OCI-LY1 (cell line): Measurements from ENCODE around the gene DBX1.

Source experiments
- CTCF ChIP-seq: fragments of 200-600 bp; sonication (generic), shearing (Covaris generic); IDR thresholded peaks from 2 replicates; pipeline ENCODE4 v1.5.1; 2017; ENCODE audit warnings: mild to moderate bottlenecking, antibody characterized with exemption, low read length, moderate library complexity, mixed read lengths
- EZH2 ChIP-seq: fragments of 200-600 bp; sonication (generic), shearing (Covaris generic); IDR thresholded peaks from 2 replicates; pipeline ENCODE4 v1.8.0; 2017; ENCODE audit warnings: borderline replicate concordance, mixed run types, mild to moderate bottlenecking, antibody characterized with exemption, low read length, moderate library complexity, mixed read lengths

DNA sequence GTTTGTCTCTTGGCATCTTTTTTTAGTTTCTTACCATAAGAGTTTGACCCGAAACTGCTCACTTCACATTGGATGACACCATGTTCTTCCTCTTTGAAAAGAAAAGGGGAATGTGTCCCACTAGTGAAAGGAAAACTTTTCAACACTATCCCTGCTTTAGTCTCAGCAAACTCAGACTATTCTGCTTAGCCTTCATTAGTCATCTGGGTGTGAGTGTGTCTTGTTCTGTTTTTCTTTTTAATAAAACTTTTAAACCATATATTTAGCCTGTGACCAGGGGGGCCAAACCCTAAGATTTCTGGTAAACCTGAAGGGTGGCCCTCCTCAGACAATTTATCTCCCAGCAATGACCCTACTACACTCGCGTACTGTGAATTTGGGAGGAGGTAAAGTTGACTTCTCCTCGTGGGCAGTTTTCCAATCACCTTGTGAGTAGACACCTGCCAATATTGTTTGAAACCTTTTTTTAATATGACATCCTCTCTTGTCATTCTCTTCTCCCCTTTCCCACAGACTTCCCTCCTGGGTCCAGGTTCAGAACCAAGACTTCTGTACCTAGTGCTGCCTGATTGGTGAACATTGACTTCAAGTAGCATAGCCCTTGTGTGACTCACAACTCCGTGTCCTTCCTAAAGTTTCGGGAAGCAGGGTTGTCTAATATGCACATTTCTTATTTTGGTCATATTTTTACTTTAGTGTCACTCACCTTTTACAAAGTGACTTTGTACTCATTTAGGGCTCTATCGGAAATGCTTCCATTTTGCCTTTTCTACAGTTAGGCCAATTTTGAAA lies 39.9 kb downstream of the DBX1 start:
- TF ChIP-seq CTCF = no peak
- no peak for TF ChIP-seq EZH2
